Gastroesophageal sphincter (tissue), 4 donors: Measurements from ENCODE around the gene AGTRAP. TPM values are rescaled to one million over a fixed set of nuclear protein-coding genes. Genes with fewer than 3 reads are reported as not detected.

Experiments
- ATAC-seq: fragments of 150-250 bp; one replicate; pipeline ENCODE4 v1.9.1; 2016; ENCODE audit warnings: mild to moderate bottlenecking, moderate library complexity
- H3K27ac ChIP-seq, 4 donors: fragments of 200-600 bp; sonication (generic) in 3 of 4; 1 replicate in 3 of 4; 2 replicates in 1 of 4; pipeline ENCODE4 v1.5.1; 2016 to 2019
- H3K27me3 ChIP-seq: fragments of 200-600 bp; sonication (generic); one replicate; pipeline ENCODE4 v1.5.1; 2019
- H3K36me3 ChIP-seq, 2 donors: fragments of 200-600 bp; sonication (generic); one replicate each; pipeline ENCODE4 v1.5.1; 2019; ENCODE audit warnings: control low read depth in 1 of 2
- H3K4me1 ChIP-seq, 3 donors: fragments of 200-600 bp; sonication (generic); 1 replicate in 2 of 3; 2 replicates in 1 of 3; pipeline ENCODE4 v1.5.1; 2016 to 2019; ENCODE audit warnings: control low read depth in 2 of 3
- H3K4me3 ChIP-seq, 2 donors: fragments of 200-600 bp; sonication (generic); one replicate each; pipeline ENCODE4 v1.5.1; 2019; ENCODE audit warnings: mild to moderate bottlenecking in 1 of 2, moderate library complexity in 1 of 2
- H3K9me3 ChIP-seq, 3 donors: fragments of 200-600 bp; sonication (generic); one replicate each; pipeline ENCODE4 v1.5.1; 2017 to 2019; ENCODE audit warnings: control low read depth in 2 of 3
- CTCF ChIP-seq, 4 experiments: fragments of 200-600 bp in 2 of 4; fragments of 450-650 bp in 2 of 4; sonication (generic) in 1 of 4; IDR thresholded peaks; one replicate each; pipeline ENCODE4 v1.5.1; 2017 to 2019; ENCODE audit warnings: antibody characterized with exemption in 4 of 4, mild to moderate bottlenecking in 2 of 4, moderate library complexity in 2 of 4
- EP300 ChIP-seq: sonication (generic); formaldehyde crosslinking; IDR thresholded peaks from one replicate; pipeline ENCODE4 v1.6.1; 2017; ENCODE audit warnings: antibody characterized with exemption, mild to moderate bottlenecking
- POLR2A ChIP-seq, 2 donors: fragments of 450-650 bp; IDR thresholded peaks; one replicate each; pipeline ENCODE4 v1.6.1; 2017; ENCODE audit warnings: antibody characterized with exemption in 2 of 2, mild to moderate bottlenecking in 2 of 2, moderate library complexity in 1 of 2
- POLR2AphosphoS5 ChIP-seq: sonication (generic); formaldehyde crosslinking; IDR thresholded peaks from one replicate; pipeline ENCODE4 v1.6.1; 2017; ENCODE audit warnings: antibody characterized with exemption
- WGBS, 2 donors: methylation state at CpG; one replicate each; pipeline ENCODE4 v1.1.5; 2018; ENCODE audit warnings: low coverage in 1 of 2; 5-methylcytosine and 5-hydroxymethylcytosine counted together
- total RNA-seq, 4 donors: library from RNA; depleted of rRNA; stranded (reverse); fragments of >200 nt; gene quantifications; one replicate each; pipeline ENCODE4 v1.1.0, GENCODE V29; 2016

AGTRAP gene
- total RNA-seq, result 10 to 100 TPM; 32.2 to 56.4 (median 40.5) TPM

- ATAC-seq, result peak; percentile 86
- Histone ChIP-seq H3K36me3 (no peaks in the 10 kb centered on the region), H3K9me3 (no peaks in the 10 kb centered on the region), H3K27ac (peak within 1 kb of the TSS; percentile 55 to 94 (median 90)), H3K27me3 (no peaks in the 10 kb centered on the region), H3K4me1 (peaks cover 0 to 79% (median 22%) of the 10 kb centered on the region in 3 donors), H3K4me3 (peak within 1 kb of the TSS; percentile 64 to 89)
- TF ChIP-seq POLR2A (IDR thresholded peaks at IDR 0.05), result peak; percentile 28 to 33
- no peak for TF ChIP-seq EP300
- TF ChIP-seq CTCF (IDR thresholded peaks at IDR 0.05), result peak in 2 of 4 experiments; percentile 5 to 24
- TF ChIP-seq POLR2AphosphoS5, result peak; percentile 70
- WGBS, 2 donors, result 0 to 5% methylated on average over 4 to 8 of the region's 59 CpGs
Observed at GRCh38 chr1:11735854-11736745, at the start of gene AGTRAP. AGTRAP (plus strand) TSS chr1:11736136; CDS start chr1:11736209, 73 bp downstream.

- Histone ChIP-seq H3K4me3 (no peak overlapping the region), H3K9me3 (no peaks in the 10 kb centered on the region), H3K4me1 (peaks cover 0 to 27% (median 18%) of the 10 kb centered on the region in 3 donors), H3K27ac (no peak overlapping the region), H3K36me3 (no peaks in the 10 kb centered on the region), H3K27me3 (peaks cover 69% of the 10 kb centered on the region)
- no peak for ATAC-seq
- TF ChIP-seq POLR2A (IDR thresholded peaks at IDR 0.05) (no peak), POLR2AphosphoS5 (no peak), EP300 (no peak), CTCF (IDR thresholded peaks at IDR 0.05) (no peak)
- 88 to 100% methylated on average over 2 to 4 of the region's 4 CpGs for WGBS, 2 donors
Observed at GRCh38 chr1:11688506-11688905, 47.4 kb upstream of the AGTRAP start.

- Histone ChIP-seq H3K4me1 (peaks cover 0 to 27% (median 18%) of the 10 kb centered on the region in 3 donors), H3K27ac (no peak overlapping the region), H3K27me3 (peaks cover 78% of the 10 kb centered on the region), H3K36me3 (no peaks in the 10 kb centered on the region), H3K4me3 (peak overlapping the region in 1 of 2 donors; percentile 36), H3K9me3 (no peaks in the 10 kb centered on the region)
- ATAC-seq, result no peak
- WGBS, 2 donors, result 0 to 13% methylated on average over 9 to 13 of the region's 64 CpGs
- TF ChIP-seq CTCF (IDR thresholded peaks at IDR 0.05) (no peak), EP300 (no peak), POLR2A (IDR thresholded peaks at IDR 0.05) (no peak), POLR2AphosphoS5 (no peak)
Observed at GRCh38 chr1:11690397-11691301, 45.3 kb upstream of the AGTRAP start.

GRCh38 chr1:11691302-11691914, 44.5 kb upstream of the AGTRAP start, which contains the start of gene DRAXIN:
DRAXIN (plus strand) TSS chr1:11691710; CDS start chr1:11706259, 14,549 bp downstream.
- Histone ChIP-seq H3K36me3 (no peaks in the 10 kb centered on the region), H3K4me3 (peak within 1 kb of the TSS in 1 of 2 donors; percentile 36), H3K27ac (no peak within 1 kb of the TSS), H3K4me1 (peaks cover 0 to 27% (median 18%) of the 10 kb centered on the region in 3 donors), H3K9me3 (no peaks in the 10 kb centered on the region), H3K27me3 (peaks cover 83% of the 10 kb centered on the region)
- WGBS, 2 donors, result no CpG with 5 or more reads among the region's 78 CpGs
- no peak for ATAC-seq
- TF ChIP-seq POLR2AphosphoS5, result no peak
- no peak for TF ChIP-seq EP300
- no peak for TF ChIP-seq POLR2A (IDR thresholded peaks at IDR 0.05)
- no peak for TF ChIP-seq CTCF (IDR thresholded peaks at IDR 0.05)
